Measurements from ENCODE around the gene MYO1G.

The MYO1G gene

GRCh38 chr7:44988701-44989100 lies 9.9 kb upstream of the MYO1G start:
- no peak for DNase-seq
- no peaks in the 10 kb centered on the region for H3K27me3 ChIP-seq (ENCODE audit: control insufficient read depth in 1 of 2, insufficient read depth in 1 of 2, low read length in 2 of 2)
- no peaks in the 10 kb centered on the region for H3K9me3 ChIP-seq (ENCODE audit: control insufficient read depth, low read length)
- H3K27ac ChIP-seq (ENCODE audit: low read length, poor library complexity, severe bottlenecking): no peak overlapping the region
- no peak overlapping the region for H2BK15ac ChIP-seq (ENCODE audit: low read depth, poor library complexity, severe bottlenecking)
- 96% methylated on average over 4 of the region's 4 CpGs for WGBS
- no peak overlapping the region for H2BK120ac ChIP-seq (ENCODE audit: low read depth, low read length)
- no peak overlapping the region for H4K91ac ChIP-seq (ENCODE audit: low read length)
- no peak overlapping the region for H2AFZ ChIP-seq (ENCODE audit: low read depth, low read length)
- H3K4ac ChIP-seq (ENCODE audit: low read depth in 1 of 2, low read length in 2 of 2): no peak overlapping the region
- H3K9ac ChIP-seq (ENCODE audit: low read length): peak overlapping the region; percentile 6
- H3K14ac ChIP-seq (ENCODE audit: low read length in 2 of 2): no peak overlapping the region
- H4K8ac ChIP-seq (ENCODE audit: low read length): no peak overlapping the region
- peaks cover 2% of the 10 kb centered on the region for H3K79me1 ChIP-seq (replicated peaks; ENCODE audit: low read length, poor library complexity, severe bottlenecking)
- H3K4me3 ChIP-seq (ENCODE audit: insufficient read depth in 1 of 2, low read depth in 1 of 2, low read length in 2 of 2): no peak overlapping the region
- no peak overlapping the region for H2BK5ac ChIP-seq (ENCODE audit: low read depth, low read length, poor library complexity, severe bottlenecking)
- H3K4me2 ChIP-seq (ENCODE audit: low read length, poor library complexity, severe bottlenecking): no peak overlapping the region
- H3K23ac ChIP-seq (ENCODE audit: low read length in 2 of 2): no peak overlapping the region
- H3K4me1 ChIP-seq (ENCODE audit: control insufficient read depth, insufficient read depth, low read depth, low read length): peaks cover 8% of the 10 kb centered on the region
- no peak overlapping the region for H2AK5ac ChIP-seq (ENCODE audit: low read length, severe bottlenecking)
- H3K36me3 ChIP-seq (ENCODE audit: control insufficient read depth in 1 of 2, insufficient read depth in 2 of 2, low read depth in 1 of 2, low read length in 2 of 2): peaks cover 8 to 20% of the 10 kb centered on the region in 2 experiments
- H3K18ac ChIP-seq (ENCODE audit: low read depth in 1 of 2, low read length in 2 of 2): no peak overlapping the region
- no peak overlapping the region for H2BK12ac ChIP-seq (ENCODE audit: low read length in 2 of 2)

- H3K27me3 ChIP-seq (ENCODE audit: control insufficient read depth in 1 of 2, insufficient read depth in 1 of 2, low read length in 2 of 2): no peaks in the 10 kb centered on the region
- H2BK5ac ChIP-seq (ENCODE audit: low read depth, low read length, poor library complexity, severe bottlenecking): no peak overlapping the region
- no peak overlapping the region for H2AFZ ChIP-seq (ENCODE audit: low read depth, low read length)
- H2BK12ac ChIP-seq (ENCODE audit: low read length in 2 of 2): no peak overlapping the region
- no peak overlapping the region for H3K18ac ChIP-seq (ENCODE audit: low read depth in 1 of 2, low read length in 2 of 2)
- H2AK5ac ChIP-seq (ENCODE audit: low read length, severe bottlenecking): no peak overlapping the region
- no peak for DNase-seq
- H4K91ac ChIP-seq (ENCODE audit: low read length): no peak overlapping the region
- no peak overlapping the region for H3K4ac ChIP-seq (ENCODE audit: low read depth in 1 of 2, low read length in 2 of 2)
- no peak overlapping the region for H3K23ac ChIP-seq (ENCODE audit: low read length in 2 of 2)
- H2BK15ac ChIP-seq (ENCODE audit: low read depth, poor library complexity, severe bottlenecking): no peak overlapping the region
- H3K4me2 ChIP-seq (ENCODE audit: low read length, poor library complexity, severe bottlenecking): no peak overlapping the region
- H2BK120ac ChIP-seq (ENCODE audit: low read depth, low read length): no peak overlapping the region
- no peaks in the 10 kb centered on the region for H3K9me3 ChIP-seq (ENCODE audit: control insufficient read depth, low read length)
- 85% methylated on average over 8 of the region's 10 CpGs for WGBS
- peaks cover 14 to 27% of the 10 kb centered on the region in 2 experiments for H3K36me3 ChIP-seq (ENCODE audit: control insufficient read depth in 1 of 2, insufficient read depth in 2 of 2, low read depth in 1 of 2, low read length in 2 of 2)
- no peak overlapping the region for H3K27ac ChIP-seq (ENCODE audit: low read length, poor library complexity, severe bottlenecking)
- H3K14ac ChIP-seq (ENCODE audit: low read length in 2 of 2): no peak overlapping the region
- peaks cover 7% of the 10 kb centered on the region for H3K79me1 ChIP-seq (replicated peaks; ENCODE audit: low read length, poor library complexity, severe bottlenecking)
- H4K8ac ChIP-seq (ENCODE audit: low read length): no peak overlapping the region
- H3K4me1 ChIP-seq (ENCODE audit: control insufficient read depth, insufficient read depth, low read depth, low read length): peaks cover 8% of the 10 kb centered on the region
- H3K4me3 ChIP-seq (ENCODE audit: insufficient read depth in 1 of 2, low read depth in 1 of 2, low read length in 2 of 2): no peak overlapping the region
- H3K9ac ChIP-seq (ENCODE audit: low read length): no peak overlapping the region
Observed at GRCh38 chr7:44987996-44988395, 9.2 kb upstream of the MYO1G start.

- H3K79me1 ChIP-seq (replicated peaks; ENCODE audit: low read length, poor library complexity, severe bottlenecking): peaks cover 8% of the 10 kb centered on the region
- no peak overlapping the region for H2BK5ac ChIP-seq (ENCODE audit: low read depth, low read length, poor library complexity, severe bottlenecking)
- no peak overlapping the region for H4K91ac ChIP-seq (ENCODE audit: low read length)
- H3K36me3 ChIP-seq (ENCODE audit: control insufficient read depth in 1 of 2, insufficient read depth in 2 of 2, low read depth in 1 of 2, low read length in 2 of 2): peaks cover 18 to 32% of the 10 kb centered on the region in 2 experiments
- H3K27me3 ChIP-seq (ENCODE audit: control insufficient read depth in 1 of 2, insufficient read depth in 1 of 2, low read length in 2 of 2): no peaks in the 10 kb centered on the region
- H3K23ac ChIP-seq (ENCODE audit: low read length in 2 of 2): no peak overlapping the region
- no peak overlapping the region for H2BK15ac ChIP-seq (ENCODE audit: low read depth, poor library complexity, severe bottlenecking)
- no peak overlapping the region for H3K9ac ChIP-seq (ENCODE audit: low read length)
- H3K4ac ChIP-seq (ENCODE audit: low read depth in 1 of 2, low read length in 2 of 2): no peak overlapping the region
- no peak overlapping the region for H3K4me2 ChIP-seq (ENCODE audit: low read length, poor library complexity, severe bottlenecking)
- H2AFZ ChIP-seq (ENCODE audit: low read depth, low read length): no peak overlapping the region
- no peak overlapping the region for H3K18ac ChIP-seq (ENCODE audit: low read depth in 1 of 2, low read length in 2 of 2)
- no peaks in the 10 kb centered on the region for H3K9me3 ChIP-seq (ENCODE audit: control insufficient read depth, low read length)
- 99% methylated on average over 6 of the region's 7 CpGs for WGBS
- no peak overlapping the region for H2BK12ac ChIP-seq (ENCODE audit: low read length in 2 of 2)
- H3K14ac ChIP-seq (ENCODE audit: low read length in 2 of 2): no peak overlapping the region
- no peak overlapping the region for H2BK120ac ChIP-seq (ENCODE audit: low read depth, low read length)
- no peak for DNase-seq
- no peak overlapping the region for H4K8ac ChIP-seq (ENCODE audit: low read length)
- peaks cover 8% of the 10 kb centered on the region for H3K4me1 ChIP-seq (ENCODE audit: control insufficient read depth, insufficient read depth, low read depth, low read length)
- H2AK5ac ChIP-seq (ENCODE audit: low read length, severe bottlenecking): no peak overlapping the region
- no peak overlapping the region for H3K27ac ChIP-seq (ENCODE audit: low read length, poor library complexity, severe bottlenecking)
- H3K4me3 ChIP-seq (ENCODE audit: insufficient read depth in 1 of 2, low read depth in 1 of 2, low read length in 2 of 2): peak overlapping the region in 1 of 2 experiments; percentile 90
Observed at GRCh38 chr7:44987457-44987856, 8.6 kb upstream of the MYO1G start.

- Histone ChIP-seq H4K8ac (ENCODE audit: low read length) (peak overlapping the region; percentile 96), H3K27ac (ENCODE audit: low read length, poor library complexity, severe bottlenecking) (peak overlapping the region; percentile 90), H2BK12ac (ENCODE audit: low read length in 2 of 2) (no peak overlapping the region), H3K9me3 (ENCODE audit: control insufficient read depth, low read length) (no peaks in the 10 kb centered on the region), H3K36me3 (ENCODE audit: control insufficient read depth in 1 of 2, insufficient read depth in 2 of 2, low read depth in 1 of 2, low read length in 2 of 2) (peaks cover 24 to 41% of the 10 kb centered on the region in 2 experiments), H3K4me3 (ENCODE audit: insufficient read depth in 1 of 2, low read depth in 1 of 2, low read length in 2 of 2) (peak overlapping the region; percentile 71 to 90), H3K18ac (ENCODE audit: low read depth in 1 of 2, low read length in 2 of 2) (peak overlapping the region; percentile 90 to 95), H2AK5ac (ENCODE audit: low read length, severe bottlenecking) (peak overlapping the region; percentile 61), H3K9ac (ENCODE audit: low read length) (peak overlapping the region; percentile 94), H3K79me1 (replicated peaks; ENCODE audit: low read length, poor library complexity, severe bottlenecking) (peaks cover 8% of the 10 kb centered on the region), H3K27me3 (ENCODE audit: control insufficient read depth in 1 of 2, insufficient read depth in 1 of 2, low read length in 2 of 2) (no peaks in the 10 kb centered on the region), H2BK15ac (ENCODE audit: low read depth, poor library complexity, severe bottlenecking) (peak overlapping the region; percentile 26), H2AFZ (ENCODE audit: low read depth, low read length) (peak overlapping the region; percentile 74), H3K4me2 (ENCODE audit: low read length, poor library complexity, severe bottlenecking) (peak overlapping the region; percentile 93), H3K4me1 (ENCODE audit: control insufficient read depth, insufficient read depth, low read depth, low read length) (peaks cover 8% of the 10 kb centered on the region), H2BK5ac (ENCODE audit: low read depth, low read length, poor library complexity, severe bottlenecking) (peak overlapping the region; percentile 97), H4K91ac (ENCODE audit: low read length) (peak overlapping the region; percentile 90), H2BK120ac (ENCODE audit: low read depth, low read length) (peak overlapping the region; percentile 54), H3K4ac (ENCODE audit: low read depth in 1 of 2, low read length in 2 of 2) (peak overlapping the region; percentile 42 to 83), H3K14ac (ENCODE audit: low read length in 2 of 2) (peak overlapping the region in 1 of 2 experiments; percentile 87), H3K23ac (ENCODE audit: low read length in 2 of 2) (peak overlapping the region in 1 of 2 experiments; percentile 84)
- DNase-seq: peak; percentile 95
- WGBS: under 1% methylated on average over 62 of the region's 68 CpGs
Observed at GRCh38 chr7:44986218-44987053, 7.6 kb upstream of the MYO1G start.

Measured in mesenchymal stem cell (in vitro differentiated cells and primary cell).